GM12875 (cell line): ENCODE data around the gene PPIA.
"Not testable (repeated sequence)": the region's sequence is repeated elsewhere in the genome, so short reads cannot be mapped to it uniquely, and the experiment has no call there.

Source experiments
- H3K4me3 ChIP-seq: one replicate; pipeline ENCODE4 v1.5.1; 2011; ENCODE audit warnings: low read depth, low read length, control low read depth
- TF ChIP-seq, protein P1 (sequence below): IDR thresholded peaks from 2 replicates; pipeline ENCODE4 v1.5.1; 2011; ENCODE audit warnings: low read depth, mild to moderate bottlenecking, control low read depth, inconsistent platforms, low read length, moderate library complexity, borderline replicate concordance; ENCODE audit not compliant: insufficient read depth

PPIA gene

DNA sequence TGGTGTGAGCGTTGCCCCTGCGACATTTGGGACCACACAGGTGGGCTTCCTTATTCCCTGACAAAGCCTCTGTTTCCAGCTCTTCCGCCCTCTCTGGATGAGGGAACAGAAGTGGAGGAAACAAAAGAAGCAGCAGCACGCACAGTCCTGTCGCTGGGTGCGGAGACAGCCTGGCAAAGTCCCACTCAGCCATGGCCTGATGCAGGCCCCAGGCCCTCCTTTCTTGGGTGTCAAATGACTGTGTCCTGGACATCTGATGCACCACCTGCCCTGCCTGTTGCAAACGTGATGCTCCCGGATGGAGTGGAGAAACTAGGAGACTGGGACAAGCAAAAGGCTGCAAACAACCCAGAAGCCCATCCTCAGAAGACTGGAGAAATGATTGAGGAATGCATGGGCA lies 27.1 kb upstream of the PPIA start:
- TF ChIP-seq, protein P1, sequence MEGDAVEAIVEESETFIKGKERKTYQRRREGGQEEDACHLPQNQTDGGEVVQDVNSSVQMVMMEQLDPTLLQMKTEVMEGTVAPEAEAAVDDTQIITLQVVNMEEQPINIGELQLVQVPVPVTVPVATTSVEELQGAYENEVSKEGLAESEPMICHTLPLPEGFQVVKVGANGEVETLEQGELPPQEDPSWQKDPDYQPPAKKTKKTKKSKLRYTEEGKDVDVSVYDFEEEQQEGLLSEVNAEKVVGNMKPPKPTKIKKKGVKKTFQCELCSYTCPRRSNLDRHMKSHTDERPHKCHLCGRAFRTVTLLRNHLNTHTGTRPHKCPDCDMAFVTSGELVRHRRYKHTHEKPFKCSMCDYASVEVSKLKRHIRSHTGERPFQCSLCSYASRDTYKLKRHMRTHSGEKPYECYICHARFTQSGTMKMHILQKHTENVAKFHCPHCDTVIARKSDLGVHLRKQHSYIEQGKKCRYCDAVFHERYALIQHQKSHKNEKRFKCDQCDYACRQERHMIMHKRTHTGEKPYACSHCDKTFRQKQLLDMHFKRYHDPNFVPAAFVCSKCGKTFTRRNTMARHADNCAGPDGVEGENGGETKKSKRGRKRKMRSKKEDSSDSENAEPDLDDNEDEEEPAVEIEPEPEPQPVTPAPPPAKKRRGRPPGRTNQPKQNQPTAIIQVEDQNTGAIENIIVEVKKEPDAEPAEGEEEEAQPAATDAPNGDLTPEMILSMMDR, result no peak
- no peak overlapping the region for H3K4me3 ChIP-seq

DNA sequence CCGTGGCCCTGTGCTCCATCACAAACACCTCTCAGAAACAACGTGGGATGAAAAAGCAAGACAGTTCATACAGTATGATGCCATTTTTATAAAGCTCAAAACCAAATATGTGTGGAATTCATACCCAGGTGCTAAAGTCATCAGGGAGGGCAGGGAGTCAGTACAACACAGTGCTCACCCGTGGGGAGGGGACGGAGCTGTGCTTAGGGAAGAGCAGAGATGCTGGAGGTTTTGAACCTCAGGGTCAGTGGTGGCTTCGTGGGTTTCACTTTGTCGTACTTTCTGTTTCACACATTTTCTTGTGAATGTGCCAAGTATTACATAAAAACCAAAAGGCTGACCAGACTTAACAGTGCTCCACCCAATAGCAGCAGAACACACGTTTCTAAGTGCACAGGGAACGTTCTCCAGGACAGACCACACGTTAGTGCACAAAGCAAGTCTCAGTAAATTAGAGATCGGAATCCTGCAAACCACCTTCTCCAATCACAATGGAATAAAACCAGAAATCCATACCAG lies 26.6 kb upstream of the PPIA start:
- H3K4me3 ChIP-seq, result no peak overlapping the region
- TF ChIP-seq, protein P1, result no peak

DNA sequence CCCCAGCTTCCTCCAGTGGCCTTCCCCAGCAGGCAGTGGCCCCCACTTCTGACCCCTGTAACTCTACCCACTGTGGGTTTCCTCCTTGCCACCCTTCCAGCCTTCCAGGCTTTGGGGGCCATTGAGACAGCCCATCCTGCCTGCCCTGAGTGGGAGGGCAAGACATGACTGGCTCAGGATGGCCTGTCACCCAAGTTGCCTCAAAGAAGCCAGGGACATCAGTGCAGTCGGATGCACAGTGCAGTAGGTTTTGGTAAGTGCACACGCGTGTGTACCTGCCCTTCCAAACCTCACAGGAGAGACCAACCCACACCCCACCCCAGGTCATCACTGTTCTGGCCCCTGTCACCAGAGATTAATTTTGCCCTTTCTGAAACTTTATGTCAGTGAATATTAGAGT lies 25.1 kb upstream of the PPIA start:
- TF ChIP-seq, protein P1, result no peak
- H3K4me3 ChIP-seq, result no peak overlapping the region

DNA sequence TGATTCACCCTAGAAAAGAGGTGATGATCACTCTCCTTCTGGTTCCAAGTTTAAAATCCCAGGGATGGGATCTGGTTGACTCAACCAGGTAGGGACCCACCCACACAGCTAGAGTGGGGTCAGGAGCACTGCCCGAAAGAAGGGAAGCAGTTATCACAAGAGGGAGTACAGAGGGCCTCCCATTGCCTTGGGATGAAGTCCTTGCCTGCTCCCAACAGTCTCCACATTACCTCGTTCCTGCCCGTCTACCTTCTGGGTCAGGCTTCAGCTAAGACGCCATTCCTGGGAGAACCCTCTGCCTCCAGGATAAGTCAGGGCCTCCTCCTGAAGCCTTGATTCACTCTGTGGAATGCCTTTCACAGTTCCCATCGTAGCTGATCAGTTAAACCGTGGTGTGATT lies 24.0 kb upstream of the PPIA start:
- TF ChIP-seq, protein P1, result no peak
- H3K4me3 ChIP-seq, result no peak overlapping the region

DNA sequence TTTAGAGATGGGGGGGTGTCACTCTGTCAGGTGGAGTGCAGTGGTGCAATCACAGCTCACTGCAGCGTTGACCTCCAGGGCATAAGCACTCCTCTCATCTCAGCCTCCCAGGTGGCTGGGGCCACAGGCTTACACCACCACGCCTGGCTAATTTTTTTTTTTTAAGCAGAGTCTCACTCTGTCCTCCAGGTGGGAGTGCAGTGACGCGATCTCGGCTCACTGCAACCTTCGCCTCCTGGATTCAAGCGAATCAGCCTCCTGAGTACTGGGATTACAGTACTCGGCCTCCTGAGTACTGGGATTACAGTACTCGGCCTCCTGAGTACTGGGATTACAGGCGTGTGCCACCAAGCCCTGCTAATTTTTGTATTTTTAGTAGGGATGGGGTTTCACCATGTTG lies 23.6 kb upstream of the PPIA start:
- H3K4me3 ChIP-seq, result no peak overlapping the region
- TF ChIP-seq, protein P1, result no peak

DNA sequence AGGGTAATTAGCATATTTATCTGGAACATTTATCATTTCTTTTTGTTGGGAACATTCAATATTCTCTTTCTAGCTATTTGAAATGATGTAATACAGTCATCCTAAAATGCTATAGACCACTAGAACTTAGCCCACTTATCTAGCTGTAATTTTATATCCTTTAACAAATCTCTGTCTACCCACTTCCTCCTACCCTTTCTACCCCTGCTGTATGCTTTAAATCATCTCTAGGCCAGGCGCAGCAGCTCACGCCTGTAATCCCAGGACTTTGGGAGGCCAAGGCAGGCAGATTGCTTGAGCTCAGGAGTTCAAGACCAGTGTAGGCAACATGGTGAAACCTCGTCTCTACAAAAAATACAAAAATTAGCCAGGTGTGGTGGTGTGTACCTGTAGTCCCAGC lies 22.0 kb upstream of the PPIA start:
- H3K4me3 ChIP-seq, result not testable (repeated sequence)

DNA sequence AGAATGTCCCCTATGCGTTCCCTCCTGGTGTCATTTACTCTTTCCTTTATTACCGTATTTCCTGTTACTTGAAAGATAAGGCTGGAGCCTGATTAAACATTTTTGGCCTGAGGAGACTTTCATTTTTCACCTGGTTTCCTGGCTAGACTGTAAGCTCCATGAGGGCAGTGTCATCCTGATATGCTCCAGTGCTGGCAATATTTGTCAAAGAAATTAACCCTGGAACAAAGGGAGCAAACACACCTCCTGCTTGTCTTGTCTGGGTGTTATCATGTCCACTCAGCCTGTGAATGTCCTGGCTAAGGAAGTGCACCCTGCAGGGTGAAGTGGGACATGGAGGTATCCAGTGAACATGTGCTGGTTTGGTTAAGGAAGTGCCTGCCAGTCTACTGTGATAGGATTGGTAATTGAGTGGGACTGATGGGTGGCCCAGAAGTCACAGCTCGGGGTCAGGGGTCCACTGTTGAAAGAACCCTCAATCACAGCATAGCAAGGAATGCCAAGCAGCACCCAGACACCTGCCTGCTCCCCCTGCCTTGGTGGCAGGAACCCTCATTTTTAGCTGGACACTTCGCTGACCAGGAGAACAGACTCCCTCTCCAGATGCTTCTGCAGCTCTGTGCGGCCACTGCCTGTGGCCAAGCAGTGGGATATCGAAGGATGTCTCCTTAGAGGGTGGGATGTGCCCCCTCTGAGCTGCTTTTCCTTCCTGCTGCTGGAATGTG lies 20.9 kb upstream of the PPIA start:
- TF ChIP-seq, protein P1, result no peak
- no peak overlapping the region for H3K4me3 ChIP-seq

DNA sequence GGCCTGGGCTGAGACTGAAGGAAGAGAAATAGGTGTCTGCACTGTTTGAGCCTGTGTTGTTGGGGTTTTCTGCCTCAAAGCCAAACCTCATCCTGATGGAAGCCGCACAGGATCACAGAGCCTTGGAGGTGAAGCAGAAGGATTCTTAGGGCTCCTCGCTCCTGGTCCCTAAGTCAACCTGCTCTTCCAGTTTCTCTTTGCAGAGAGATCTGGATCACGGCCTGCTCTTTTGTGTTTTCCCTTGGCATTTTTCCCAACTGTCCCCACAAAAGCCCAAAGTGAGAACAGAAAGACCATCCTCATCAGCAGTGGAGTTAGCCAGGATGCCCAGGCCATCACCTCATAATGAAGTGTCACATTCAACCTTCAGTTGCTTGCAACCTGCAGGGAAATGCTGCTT lies 20.3 kb upstream of the PPIA start:
- TF ChIP-seq, protein P1, result no peak
- H3K4me3 ChIP-seq, result no peak overlapping the region
